Panc1 (cell line): ENCODE results near the gene DYRK3. TPM values are rescaled to one million over a fixed set of nuclear protein-coding genes. Genes with fewer than 3 reads are reported as not detected.

Experiments
- ATAC-seq: fragments of 200-7000 bp; cut with Tn5 transposase; 2 replicates; pipeline ENCODE4 v1.9.1; 2020; ENCODE audit warnings: mild to moderate bottlenecking, moderate library complexity
- BruUV-seq: library from RNA; stranded (reverse); fragments of 400-500 nt; replicated peaks from 2 replicates; lab custom pipeline; 2021; lab: Mats Ljungman, UMichigan
- CTCF ChIA-PET: fragments of 300-600 bp; sonication (Branson Sonifier 250); formaldehyde crosslinking; loops from one replicate; lab custom pipeline; 2022; ENCODE audit warnings: antibody characterized with exemption; lab: Charles Lee
- POLR2A ChIA-PET: fragments of 300-600 bp; sonication (Branson Sonifier 250); formaldehyde crosslinking; loops from one replicate; lab custom pipeline; 2022; ENCODE audit warnings: antibody characterized with exemption; lab: Charles Lee
- DNase-seq: peaks from one replicate; pipeline ENCODE4 v3.0.0-alpha.2; 2010; ENCODE audit warnings: low read depth, low spot score
- H3K27ac ChIP-seq: 2 replicates; pipeline ENCODE4 v1.5.1; 2011; ENCODE audit warnings: mild to moderate bottlenecking, low read length, inconsistent platforms
- H3K27me3 ChIP-seq: fragments of 200-500 bp; sonication (Bioruptor generic); 2 replicates; pipeline ENCODE4 v1.6.0; 2014; ENCODE audit warnings: low read length, inconsistent platforms; ENCODE audit not compliant: control insufficient read depth, insufficient read depth
- H3K36me3 ChIP-seq: fragments of 200-500 bp; sonication (Bioruptor generic); 2 replicates; pipeline ENCODE4 v1.5.1; 2014; ENCODE audit warnings: inconsistent platforms, mild to moderate bottlenecking, low read length, moderate library complexity; ENCODE audit not compliant: control insufficient read depth, insufficient read depth
- H3K4me1 ChIP-seq: 2 replicates; pipeline ENCODE4 v1.5.1; 2011; ENCODE audit warnings: inconsistent platforms, mild to moderate bottlenecking, low read length, moderate library complexity; ENCODE audit not compliant: control insufficient read depth, insufficient read depth
- H3K4me3 ChIP-seq, 2 experiments: 2 replicates each; pipeline ENCODE4 v1.5.1; 2011 to 2012; ENCODE audit warnings: low read depth in 2 of 2, low read length in 2 of 2, mild to moderate bottlenecking in 2 of 2, inconsistent platforms in 1 of 2, moderate library complexity in 1 of 2
- H3K9me3 ChIP-seq: fragments of 200-500 bp; sonication (Bioruptor generic); 2 replicates; pipeline ENCODE4 v1.5.1; 2014; ENCODE audit warnings: low read depth, mild to moderate bottlenecking, inconsistent platforms, low read length, moderate library complexity; ENCODE audit not compliant: control insufficient read depth, insufficient read depth
- POLR2AphosphoS5 ChIP-seq: IDR thresholded peaks from 2 replicates; pipeline ENCODE4 v1.6.1; 2012; ENCODE audit warnings: mild to moderate bottlenecking, low read depth, low read length, moderate library complexity
- SIN3A ChIP-seq: IDR thresholded peaks from 2 replicates; pipeline ENCODE4 v1.6.1; 2012; ENCODE audit warnings: low read depth, mild to moderate bottlenecking, low read length, moderate library complexity, borderline replicate concordance; ENCODE audit not compliant: insufficient read depth
- TCF7L2 ChIP-seq: IDR thresholded peaks from 2 replicates; pipeline ENCODE4 v1.6.1; 2011; ENCODE audit warnings: mild to moderate bottlenecking, low read depth, low read length, inconsistent platforms
- in situ Hi-C: cut with HindIII; loops from 2 replicates; pipeline ENCODE4 v1.10.0; 2016; ENCODE audit warnings: low sequenced_read_pairs, low pct_unique_long_range_greater_than_20kb
- intact Hi-C: fragments of 100-400 bp; cut with micrococcal nuclease; formaldehyde crosslinking; loops from one replicate; pipeline ENCODE4 v1.10.0; 2022; ENCODE audit not compliant: unreplicated experiment
- total RNA-seq: library from RNA; stranded (reverse); gene quantifications from one replicate; pipeline ENCODE4 v1.2.1, GENCODE V29; 2021; ENCODE audit not compliant: unreplicated experiment
- TF ChIP-seq, protein P1 (sequence below), 2 experiments: IDR thresholded peaks; 2 replicates each; pipeline ENCODE4 v1.6.1; 2011 to 2012; ENCODE audit warnings: low read depth in 2 of 2, control low read depth in 1 of 2, low read length in 1 of 2, mild to moderate bottlenecking in 1 of 2, moderate library complexity in 1 of 2; ENCODE audit not compliant: insufficient read depth in 1 of 2
- TF ChIP-seq, protein P2 (sequence below): fragments of 450-650 bp; IDR thresholded peaks from 2 replicates; pipeline ENCODE4 v1.5.1; 2017; ENCODE audit warnings: mild to moderate bottlenecking

The DYRK3 gene
- total RNA-seq, 1 experiment from 2014 or later = 12.0 TPM

DNA sequence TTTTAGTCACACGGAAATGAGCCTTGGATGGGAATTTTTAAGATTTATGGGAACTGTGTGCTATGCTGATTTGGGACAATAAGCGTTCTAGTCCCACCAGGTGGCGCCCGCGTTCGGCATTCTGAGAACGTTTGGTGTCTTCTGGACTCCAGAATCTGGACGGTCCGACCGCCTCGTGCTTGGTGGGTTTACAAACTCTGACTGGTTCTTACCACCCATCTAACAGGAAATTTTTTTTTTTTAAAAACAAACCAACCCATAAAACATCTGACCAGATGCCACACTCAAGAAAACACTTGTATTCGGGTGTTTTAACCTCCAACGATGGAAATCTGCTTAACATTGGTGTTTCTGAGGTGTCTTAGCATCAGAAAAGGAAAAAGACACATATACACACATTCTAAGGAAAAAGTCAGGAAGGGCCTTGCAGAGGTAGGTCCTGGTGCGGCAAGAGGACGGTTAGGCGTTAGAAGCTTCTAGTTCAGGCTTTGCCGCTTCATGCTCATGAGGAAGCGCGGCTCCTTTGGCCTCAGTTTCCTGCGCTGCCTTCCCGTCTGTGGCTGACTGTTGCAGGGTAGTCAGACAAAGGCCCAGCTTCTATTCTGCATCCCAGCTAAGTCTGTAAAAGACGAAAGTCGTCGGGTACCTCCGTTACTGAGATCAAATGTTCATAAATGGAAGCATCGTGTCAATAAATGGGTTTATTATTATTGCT, 814 bp upstream of the DYRK3 start:
- in situ Hi-C loops = no loop called here
- DNase-seq (peak; percentile 83), ATAC-seq (peak; percentile 62)
- no peaks in the 10 kb centered on the region for H3K9me3 ChIP-seq
- TSS peak; percentile 94 for BruUV-seq
- H3K27me3 ChIP-seq = no peaks in the 10 kb centered on the region
- H3K36me3 ChIP-seq = no peaks in the 10 kb centered on the region
- peaks cover 15% of the 10 kb centered on the region for H3K4me1 ChIP-seq
- peak overlapping the region; percentile 91 to 93 for H3K4me3 ChIP-seq
- peak overlapping the region; percentile 88 for H3K27ac ChIP-seq
- TF ChIP-seq, protein P1, sequence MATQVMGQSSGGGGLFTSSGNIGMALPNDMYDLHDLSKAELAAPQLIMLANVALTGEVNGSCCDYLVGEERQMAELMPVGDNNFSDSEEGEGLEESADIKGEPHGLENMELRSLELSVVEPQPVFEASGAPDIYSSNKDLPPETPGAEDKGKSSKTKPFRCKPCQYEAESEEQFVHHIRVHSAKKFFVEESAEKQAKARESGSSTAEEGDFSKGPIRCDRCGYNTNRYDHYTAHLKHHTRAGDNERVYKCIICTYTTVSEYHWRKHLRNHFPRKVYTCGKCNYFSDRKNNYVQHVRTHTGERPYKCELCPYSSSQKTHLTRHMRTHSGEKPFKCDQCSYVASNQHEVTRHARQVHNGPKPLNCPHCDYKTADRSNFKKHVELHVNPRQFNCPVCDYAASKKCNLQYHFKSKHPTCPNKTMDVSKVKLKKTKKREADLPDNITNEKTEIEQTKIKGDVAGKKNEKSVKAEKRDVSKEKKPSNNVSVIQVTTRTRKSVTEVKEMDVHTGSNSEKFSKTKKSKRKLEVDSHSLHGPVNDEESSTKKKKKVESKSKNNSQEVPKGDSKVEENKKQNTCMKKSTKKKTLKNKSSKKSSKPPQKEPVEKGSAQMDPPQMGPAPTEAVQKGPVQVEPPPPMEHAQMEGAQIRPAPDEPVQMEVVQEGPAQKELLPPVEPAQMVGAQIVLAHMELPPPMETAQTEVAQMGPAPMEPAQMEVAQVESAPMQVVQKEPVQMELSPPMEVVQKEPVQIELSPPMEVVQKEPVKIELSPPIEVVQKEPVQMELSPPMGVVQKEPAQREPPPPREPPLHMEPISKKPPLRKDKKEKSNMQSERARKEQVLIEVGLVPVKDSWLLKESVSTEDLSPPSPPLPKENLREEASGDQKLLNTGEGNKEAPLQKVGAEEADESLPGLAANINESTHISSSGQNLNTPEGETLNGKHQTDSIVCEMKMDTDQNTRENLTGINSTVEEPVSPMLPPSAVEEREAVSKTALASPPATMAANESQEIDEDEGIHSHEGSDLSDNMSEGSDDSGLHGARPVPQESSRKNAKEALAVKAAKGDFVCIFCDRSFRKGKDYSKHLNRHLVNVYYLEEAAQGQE (IDR thresholded peaks at IDR 0.05; ENCODE audit: insufficient read depth in 1 of 2, low read depth in 2 of 2, low read length in 1 of 2) = no peak
- TF ChIP-seq, protein P2, sequence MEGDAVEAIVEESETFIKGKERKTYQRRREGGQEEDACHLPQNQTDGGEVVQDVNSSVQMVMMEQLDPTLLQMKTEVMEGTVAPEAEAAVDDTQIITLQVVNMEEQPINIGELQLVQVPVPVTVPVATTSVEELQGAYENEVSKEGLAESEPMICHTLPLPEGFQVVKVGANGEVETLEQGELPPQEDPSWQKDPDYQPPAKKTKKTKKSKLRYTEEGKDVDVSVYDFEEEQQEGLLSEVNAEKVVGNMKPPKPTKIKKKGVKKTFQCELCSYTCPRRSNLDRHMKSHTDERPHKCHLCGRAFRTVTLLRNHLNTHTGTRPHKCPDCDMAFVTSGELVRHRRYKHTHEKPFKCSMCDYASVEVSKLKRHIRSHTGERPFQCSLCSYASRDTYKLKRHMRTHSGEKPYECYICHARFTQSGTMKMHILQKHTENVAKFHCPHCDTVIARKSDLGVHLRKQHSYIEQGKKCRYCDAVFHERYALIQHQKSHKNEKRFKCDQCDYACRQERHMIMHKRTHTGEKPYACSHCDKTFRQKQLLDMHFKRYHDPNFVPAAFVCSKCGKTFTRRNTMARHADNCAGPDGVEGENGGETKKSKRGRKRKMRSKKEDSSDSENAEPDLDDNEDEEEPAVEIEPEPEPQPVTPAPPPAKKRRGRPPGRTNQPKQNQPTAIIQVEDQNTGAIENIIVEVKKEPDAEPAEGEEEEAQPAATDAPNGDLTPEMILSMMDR = peak; percentile 93
- no peak for TF ChIP-seq SIN3A
- ChIA-PET POLR2A (interaction anchor here (0.6 to 1.5 kb wide), 2 partner anchors 22 to 30 kb away, joined by 4 to 5 read pairs; partner anchors contain the start of gene EIF2D), CTCF (interaction anchor here (0.5 to 4.2 kb wide), 4 partner anchors 12 to 348 kb away, joined by 3 to 32 read pairs (median 6); no protein-coding TSS in a partner anchor)
- intact Hi-C loops = loop anchor here (1.0 to 10.0 kb wide), 3 partner anchors 30 to 350 kb away; no protein-coding TSS in a partner anchor

DNA sequence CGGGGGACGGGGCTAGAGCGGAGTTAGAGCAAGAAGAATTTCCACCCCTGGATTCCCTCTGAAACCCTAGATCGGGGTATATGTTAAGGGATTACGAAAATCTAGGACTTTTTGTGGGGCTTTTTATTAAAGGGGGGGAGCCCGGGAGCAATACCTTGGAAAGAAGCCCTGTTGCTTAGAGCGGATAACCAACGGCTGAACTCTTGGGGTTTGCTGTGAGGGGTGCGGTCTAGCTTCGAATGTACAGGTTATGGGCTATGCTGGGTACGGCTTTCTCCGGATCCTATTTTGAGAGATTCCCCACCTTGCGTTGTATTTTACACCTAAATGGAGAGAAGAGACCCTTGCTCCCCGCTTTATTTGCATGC, 626 bp downstream of the DYRK3 start:
- intact Hi-C loops = loop anchor here (10.0 kb wide), 2 partner anchors 279 to 349 kb away; no protein-coding TSS in a partner anchor
- no peaks in the 10 kb centered on the region for H3K27me3 ChIP-seq
- ChIA-PET POLR2A (interaction anchor here (0.6 to 1.5 kb wide), 3 partner anchors 9 to 24 kb away, joined by 4 to 5 read pairs (median 5); partner anchors contain the start of gene EIF2D), CTCF (interaction anchor here (0.6 to 4.2 kb wide), 2 partner anchors 29 to 156 kb away, joined by 4 to 32 read pairs; no protein-coding TSS in a partner anchor)
- peak overlapping the region; percentile 88 for H3K27ac ChIP-seq
- peaks cover 15% of the 10 kb centered on the region for H3K4me1 ChIP-seq
- H3K36me3 ChIP-seq = no peaks in the 10 kb centered on the region
- ATAC-seq (0 out of 2 replicates have a peak, but pooled peaks have one; percentile 11), DNase-seq (no peak)
- TF ChIP-seq, protein P1 (IDR thresholded peaks at IDR 0.05; ENCODE audit: insufficient read depth in 1 of 2, low read depth in 2 of 2, low read length in 1 of 2) = no peak
- TF ChIP-seq, protein P2 = no peak
- TF ChIP-seq SIN3A (no peak), POLR2AphosphoS5 (no peak), TCF7L2 (no peak)
- in situ Hi-C loops = no loop called here
- BruUV-seq = no TSS peak
- peak overlapping the region; percentile 91 to 93 for H3K4me3 ChIP-seq
- no peaks in the 10 kb centered on the region for H3K9me3 ChIP-seq
